ENCODE measurements around the gene SLC16A6. TPM values are rescaled to one million over a fixed set of nuclear protein-coding genes. Genes with fewer than 3 reads are reported as not detected.

SLC16A6 gene
- total RNA-seq, 1 experiment from 2014 or later, result 4.8 TPM

- ATAC-seq (no peak), DNase-seq (ENCODE audit: low read depth, low spot score) (no peak)
- peaks cover 0 to 4% of the 10 kb centered on the region in 2 experiments; a peak in 1 of 4 replicates for H3K9me3 ChIP-seq (ENCODE audit: control insufficient read depth in 1 of 2, insufficient read depth in 1 of 2, low read depth in 1 of 2, low read length in 2 of 2)
- no peaks in the 10 kb centered on the region for H4K20me1 ChIP-seq (ENCODE audit: insufficient read depth)
- intact Hi-C loops (cut with micrococcal nuclease), result no loop called here
- BruUV-seq (replicated peaks), result no TSS peak
- no peaks in the 10 kb centered on the region for H3K79me2 ChIP-seq (ENCODE audit: insufficient read depth, low read length)
- H3K36me3 ChIP-seq (ENCODE audit: control insufficient read depth in 1 of 2, insufficient read depth in 2 of 2, low read length in 2 of 2), result no peaks in the 10 kb centered on the region
- ChIA-PET RAD21 (ENCODE audit: low non-redundant PET in 1 of 2, low total read pairs in 2 of 2, uncharacterized antibody in 2 of 2, unreplicated experiment in 2 of 2) (no interaction called here), CTCF (interaction anchor here (1.4 kb wide), 1 partner anchor 126 kb away, joined by 5 read pairs; no protein-coding TSS in a partner anchor), POLR2A (no interaction called here)
- H3K27me3 ChIP-seq (ENCODE audit: insufficient read depth, low read length), result no peaks in the 10 kb centered on the region
- no peak overlapping the region for H2AFZ ChIP-seq (ENCODE audit: low read depth, low read length, poor library complexity, severe bottlenecking)
- no peak for TF ChIP-seq EZH2phosphoT487 (IDR thresholded peaks at IDR 0.05; ENCODE audit: borderline replicate concordance)
- TF ChIP-seq POLR2A (IDR thresholded peaks at IDR 0.05; ENCODE audit: borderline replicate concordance, extremely low read depth, insufficient read depth, insufficient read length), result no peak
- no peak for TF ChIP-seq ATF3 (IDR thresholded peaks at IDR 0.05)
- no peak for TF ChIP-seq CTCF (IDR thresholded peaks at IDR 0.05 in 2 of 3, conservative IDR thresholded peaks at IDR 0.05 in 1 of 3; ENCODE audit: borderline replicate concordance in 1 of 3, insufficient read depth in 1 of 3, low read depth in 2 of 3, low read length in 2 of 3)
- no peak for TF ChIP-seq SP1 (IDR thresholded peaks at IDR 0.05; ENCODE audit: low read depth)
- TF ChIP-seq SRF (IDR thresholded peaks at IDR 0.05; ENCODE audit: low read depth), result no peak
- TF ChIP-seq POLR2AphosphoS5 (IDR thresholded peaks at IDR 0.05; ENCODE audit: low read depth, low read length), result no peak
- no peak for TF ChIP-seq YY1 (IDR thresholded peaks at IDR 0.05; ENCODE audit: extremely low read depth, insufficient replicate concordance, low read depth, low read length)
- TF ChIP-seq JUND (IDR thresholded peaks at IDR 0.05), result no peak
- no peak for TF ChIP-seq CBX3 (IDR thresholded peaks at IDR 0.05; ENCODE audit: low read depth)
- TF ChIP-seq RAD21 (IDR thresholded peaks at IDR 0.05; ENCODE audit: low read depth), result no peak
- TF ChIP-seq ELF1 (IDR thresholded peaks at IDR 0.05; ENCODE audit: borderline replicate concordance, low read depth), result no peak
- no peak for TF ChIP-seq REST (IDR thresholded peaks at IDR 0.05; ENCODE audit: low read depth)
- no peak for TF ChIP-seq ZNF274 (IDR thresholded peaks at IDR 0.05; ENCODE audit: low read depth, low read length)
- no peak for TF ChIP-seq EZH2 (IDR thresholded peaks at IDR 0.05)
- no peak for TF ChIP-seq TCF7L2 (IDR thresholded peaks at IDR 0.05; ENCODE audit: borderline replicate concordance, extremely low read depth, insufficient read depth, insufficient read length)
- no peak for TF ChIP-seq ZFX (IDR thresholded peaks at IDR 0.05)
- TF ChIP-seq SIN3A (IDR thresholded peaks at IDR 0.05; ENCODE audit: low read depth), result no peak
- no peak for TF ChIP-seq CEBPB (IDR thresholded peaks at IDR 0.05; ENCODE audit: low read depth)
- no peak for TF ChIP-seq FOSL1 (IDR thresholded peaks at IDR 0.05; ENCODE audit: low read depth)
- H3K4me1 ChIP-seq (ENCODE audit: control insufficient read depth in 1 of 2, insufficient read depth in 2 of 2, low read length in 2 of 2), result no peaks in the 10 kb centered on the region
- H3K27ac ChIP-seq (ENCODE audit: low read depth, low read length), result no peak overlapping the region
- H3K9ac ChIP-seq (ENCODE audit: low read length), result no peak overlapping the region
- no peak overlapping the region for H3K4me3 ChIP-seq (replicated peaks in 1 of 2; ENCODE audit: low read depth in 1 of 2, low read length in 2 of 2)
- H3K9me2 ChIP-seq (ENCODE audit: insufficient read depth), result no peaks in the 10 kb centered on the region
- H3K4me2 ChIP-seq (ENCODE audit: low read length), result no peak overlapping the region
These were observed 17.2 kb downstream of the SLC16A6 start for GRCh38 chr17:68273722-68274121.
